Suprapubic skin (tissue), 4 donors: ENCODE results near the gene ADAMTS2.

Experiments
- CTCF ChIP-seq, 2 donors: fragments of 200-600 bp in 1 of 2; fragments of 450-650 bp in 1 of 2; sonication (generic) in 1 of 2; IDR thresholded peaks; one replicate each; pipeline ENCODE4 v1.5.1; 2016 to 2019; ENCODE audit warnings: antibody characterized with exemption in 2 of 2, mild to moderate bottlenecking in 1 of 2, moderate library complexity in 1 of 2
- POLR2A ChIP-seq, 2 donors: fragments of 450-650 bp; IDR thresholded peaks; one replicate each; pipeline ENCODE4 v1.6.1; 2017; ENCODE audit warnings: antibody characterized with exemption in 2 of 2, mild to moderate bottlenecking in 2 of 2, moderate library complexity in 2 of 2
- POLR2AphosphoS5 ChIP-seq, 3 donors: sonication (generic); formaldehyde crosslinking; IDR thresholded peaks; one replicate each; pipeline ENCODE4 v1.6.1; 2017; ENCODE audit warnings: antibody characterized with exemption in 3 of 3

GRCh38 chr5:179153341-179153901, 191.8 kb downstream of the ADAMTS2 start:
- TF ChIP-seq CTCF (IDR thresholded peaks at IDR 0.05) (no peak), POLR2AphosphoS5 (IDR thresholded peaks at IDR 0.05) (no peak), POLR2A (IDR thresholded peaks at IDR 0.05) (no peak)
